Inflammatory macrophage (primary cell): ENCODE data around the gene CMSS1.
"Not testable (repeated sequence)": the region's sequence is repeated elsewhere in the genome, so short reads cannot be mapped to it uniquely, and the experiment has no call there.

Experiments used
- DNase-seq, 2 donors: peaks; one replicate each; pipeline ENCODE4 v3.0.0-alpha.2; 2020 to 2022

The CMSS1 gene

DNA sequence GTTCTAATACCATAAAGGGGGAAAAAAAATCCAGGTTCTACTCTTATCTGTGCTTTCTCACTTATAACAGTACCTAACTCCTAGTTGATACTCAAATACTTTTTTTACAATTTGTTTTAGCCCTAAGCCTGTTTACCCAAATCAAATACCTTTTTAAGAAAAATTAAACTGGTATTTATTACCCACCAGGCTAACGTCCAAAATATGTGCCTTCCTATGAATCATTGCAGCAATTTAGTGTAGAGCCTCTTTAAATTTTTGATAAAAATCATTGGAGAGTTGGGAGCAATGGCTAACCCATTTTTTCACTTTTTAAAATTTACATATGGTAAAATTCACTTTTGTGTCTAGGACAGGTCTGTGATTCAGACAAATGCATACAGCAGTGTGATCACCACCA lies 268.7 kb downstream of the CMSS1 start:
- no peak for DNase-seq

DNA sequence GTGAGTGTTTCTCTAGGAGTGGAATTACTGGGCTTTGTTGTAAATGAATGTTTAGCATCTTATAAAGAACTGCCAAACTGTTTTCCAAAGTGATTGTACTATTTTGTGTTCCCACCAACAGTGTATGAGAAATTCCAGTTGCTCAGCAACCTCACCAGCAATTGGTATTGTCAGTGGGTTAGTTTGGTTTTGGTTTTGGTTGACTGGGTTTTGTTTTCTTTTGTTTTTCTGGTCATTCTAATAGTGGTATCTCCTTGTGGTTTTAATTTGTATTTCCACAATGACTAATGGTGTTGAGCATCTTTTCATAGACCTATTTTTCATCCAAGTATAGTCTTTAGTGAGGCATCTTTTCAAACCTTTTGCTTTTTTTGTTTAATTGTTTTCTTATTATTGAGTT lies 269.5 kb downstream of the CMSS1 start:
- no peak for DNase-seq

DNA sequence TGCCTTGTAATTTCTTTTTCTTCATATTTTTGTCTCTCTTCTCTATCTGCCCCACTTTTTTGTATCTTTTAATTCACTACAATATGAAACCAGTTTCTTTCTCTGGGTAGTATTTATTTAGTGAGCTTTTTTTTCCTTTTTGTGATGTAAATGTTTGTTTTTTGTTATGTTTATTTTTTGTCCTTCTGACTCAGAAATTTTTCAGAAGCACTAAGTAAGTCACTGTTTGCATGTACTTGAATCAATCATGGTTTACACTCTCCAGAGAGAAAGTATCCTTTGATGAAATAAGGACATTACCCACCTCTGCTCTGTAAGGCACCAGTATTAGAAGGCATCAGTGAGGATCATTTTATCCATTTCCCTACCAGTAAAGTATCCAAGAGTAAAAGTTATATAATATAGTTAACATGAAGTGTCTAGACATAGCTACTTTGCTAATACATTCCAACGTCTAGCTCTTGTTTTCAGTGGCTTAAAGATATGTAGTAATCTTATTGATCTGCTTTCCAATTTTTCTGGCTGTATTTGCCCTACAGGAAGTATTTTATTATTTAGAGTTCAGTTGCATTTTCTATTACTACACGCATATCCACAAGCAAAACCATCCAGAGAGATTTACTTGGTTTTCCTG lies 271.2 kb downstream of the CMSS1 start:
- DNase-seq: no peak

DNA sequence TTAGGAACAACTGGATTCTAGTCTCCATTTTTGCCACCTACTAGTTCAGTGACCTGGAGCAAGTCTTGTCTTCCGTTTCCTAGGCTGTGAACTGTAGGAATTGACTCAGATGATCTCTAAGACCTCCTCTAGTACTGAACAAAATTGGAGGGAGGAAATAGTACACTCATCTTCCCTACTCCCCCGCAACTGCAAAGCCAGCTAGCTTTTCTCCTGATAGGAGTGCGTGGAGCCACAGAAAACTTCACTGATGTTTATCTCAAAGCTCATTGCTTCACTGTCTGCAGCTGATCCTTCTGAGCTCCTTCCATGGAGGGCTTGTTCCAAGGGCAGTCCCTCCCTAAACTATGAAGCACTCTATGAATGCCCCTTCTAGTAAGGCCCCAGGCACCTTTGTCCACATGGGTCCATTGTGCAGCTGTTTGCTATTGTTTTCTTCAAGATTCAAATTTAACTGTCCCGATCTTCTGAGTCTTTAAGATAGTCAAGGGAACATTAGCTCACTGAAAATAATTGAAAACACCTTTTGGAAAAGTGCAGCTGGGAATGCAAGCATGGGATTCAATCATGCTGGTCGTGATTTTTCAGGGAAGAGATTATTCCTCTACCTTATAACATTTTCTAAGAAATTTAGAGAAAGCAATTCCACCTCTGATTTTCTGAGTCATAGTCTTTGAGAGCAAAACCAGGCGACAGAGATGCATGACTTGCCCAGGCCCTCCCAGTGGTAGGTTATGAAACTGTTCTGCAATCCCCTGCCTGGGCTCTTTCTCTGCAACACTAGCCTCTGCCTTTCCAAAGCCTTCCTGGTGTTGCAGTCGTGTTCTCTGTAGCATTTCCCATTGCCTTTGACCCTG lies 272.4 kb downstream of the CMSS1 start:
- peak; percentile 70 to 82 for DNase-seq

DNA sequence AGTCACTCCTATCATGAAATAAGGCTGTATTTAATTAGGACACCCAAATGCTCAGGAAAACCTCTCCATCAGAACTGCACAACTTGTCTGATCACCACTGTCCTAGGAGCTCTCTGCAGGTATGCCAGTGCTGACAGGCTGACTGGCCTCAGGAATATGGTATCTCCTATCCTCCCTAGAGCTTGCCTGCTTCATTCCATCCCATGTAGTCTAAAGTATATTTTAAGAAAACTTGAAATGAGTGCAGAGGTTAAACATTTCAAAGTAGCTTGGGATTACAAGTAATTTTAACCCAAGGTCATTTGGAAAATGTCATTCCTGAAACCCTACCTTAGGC lies 273.0 kb downstream of the CMSS1 start:
- DNase-seq: no peak

DNA sequence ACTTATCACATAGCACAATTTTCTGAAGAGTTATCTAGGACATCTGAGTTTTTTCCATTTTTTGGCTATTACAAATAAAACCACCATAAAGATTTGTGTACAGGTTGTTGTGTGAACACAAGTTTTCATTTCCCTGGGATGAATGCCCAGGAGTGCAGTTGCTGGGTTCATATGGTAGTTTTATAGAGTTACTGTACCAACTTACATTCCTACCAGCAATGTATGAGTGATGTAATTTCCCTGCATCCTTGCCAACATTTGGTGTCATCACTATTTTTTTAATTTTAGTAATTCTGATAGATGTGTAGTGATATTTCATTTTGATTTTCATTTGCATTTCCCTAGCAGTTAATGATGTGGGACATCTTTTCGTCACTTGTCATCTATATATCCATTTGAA lies 276.2 kb downstream of the CMSS1 start:
- no peak for DNase-seq

DNA sequence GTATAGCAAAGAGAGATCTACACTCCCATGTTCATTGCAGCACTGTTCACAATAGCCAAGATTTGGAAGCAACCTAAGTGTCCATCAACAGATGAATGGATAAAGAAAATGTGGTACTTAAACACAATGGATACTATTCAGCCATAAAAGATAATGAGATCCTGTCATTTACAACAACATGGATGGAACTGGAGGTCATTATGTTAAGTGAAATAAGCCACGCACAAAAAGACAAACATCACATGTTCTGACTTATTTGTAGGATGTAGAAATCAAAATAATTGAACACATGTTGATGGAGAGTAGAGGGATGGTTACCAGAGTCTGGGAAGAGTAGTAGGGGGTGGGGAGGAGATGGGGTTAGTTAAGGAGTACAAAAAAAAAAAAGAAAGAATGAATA lies 278.6 kb downstream of the CMSS1 start:
- DNase-seq: not testable (repeated sequence)

DNA sequence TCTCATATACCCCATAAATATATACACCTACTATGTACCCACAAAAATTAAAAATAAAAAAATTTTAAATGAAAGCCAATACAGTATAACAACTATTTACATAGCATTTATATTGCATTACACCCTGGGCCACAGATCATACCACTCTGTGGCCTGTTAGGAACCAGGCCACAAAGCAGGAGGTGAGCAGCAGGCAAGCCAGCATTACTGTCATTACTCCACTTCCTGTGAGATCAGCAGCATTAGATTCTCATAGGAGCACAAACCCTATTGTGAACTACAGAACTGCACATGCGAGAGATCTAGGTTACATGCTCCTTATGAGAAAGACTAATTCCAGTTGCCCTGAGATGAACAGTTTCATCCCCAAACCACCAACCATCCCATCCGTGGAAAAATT lies 279.2 kb downstream of the CMSS1 start:
- no peak for DNase-seq

DNA sequence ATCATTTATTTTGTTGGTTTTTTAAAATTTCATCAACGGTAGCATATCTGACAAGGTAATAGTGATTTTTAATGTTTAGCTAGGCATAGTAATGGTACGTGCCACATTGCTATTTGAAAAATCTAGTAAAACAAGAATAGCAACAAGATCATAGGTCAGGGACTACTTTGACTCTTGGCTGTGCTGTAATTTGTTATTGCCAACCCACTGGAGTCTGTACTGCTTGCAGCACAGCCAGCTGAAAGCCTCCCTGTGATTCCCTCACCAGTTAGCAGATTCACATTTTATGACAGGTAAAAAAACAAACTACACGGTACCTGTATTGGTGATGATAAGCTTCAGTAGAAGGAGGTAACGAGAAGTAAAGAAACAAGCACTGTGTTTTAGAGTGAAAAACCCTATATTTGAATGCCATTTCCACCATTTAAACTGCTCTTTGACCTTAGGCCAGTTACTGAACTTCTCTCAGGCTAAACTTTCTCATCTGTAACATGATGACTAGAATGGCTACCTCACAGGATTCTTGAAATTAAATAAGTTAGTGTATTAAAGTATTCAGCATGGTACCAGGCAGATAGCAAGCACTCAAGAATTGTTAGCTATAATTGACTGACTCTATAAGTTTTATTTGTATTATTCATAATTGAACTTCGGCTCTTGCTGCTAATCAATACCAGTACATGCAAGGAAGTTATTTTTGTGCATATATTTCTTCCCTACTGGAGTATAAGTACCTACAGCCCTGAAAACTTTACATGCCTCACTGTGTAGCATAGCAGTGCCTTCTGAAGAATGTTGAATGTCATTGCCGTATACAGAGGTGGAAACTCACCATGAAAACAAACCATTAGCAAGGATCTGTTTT lies 280.5 kb downstream of the CMSS1 start:
- DNase-seq: no peak

DNA sequence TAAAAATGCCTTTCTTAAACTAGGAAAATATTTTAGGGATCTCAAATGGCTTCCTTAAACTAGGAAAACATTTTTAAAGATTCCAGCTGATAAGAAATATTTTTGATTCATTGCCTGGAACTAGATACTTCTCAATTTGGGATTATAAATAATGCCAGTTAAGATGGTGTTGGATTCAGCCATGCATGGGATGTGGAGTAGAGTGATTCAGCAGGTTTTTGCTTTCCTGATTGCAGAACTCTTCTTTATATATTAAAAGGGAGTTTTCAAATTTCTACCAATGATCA lies 281.1 kb downstream of the CMSS1 start:
- no peak for DNase-seq

DNA sequence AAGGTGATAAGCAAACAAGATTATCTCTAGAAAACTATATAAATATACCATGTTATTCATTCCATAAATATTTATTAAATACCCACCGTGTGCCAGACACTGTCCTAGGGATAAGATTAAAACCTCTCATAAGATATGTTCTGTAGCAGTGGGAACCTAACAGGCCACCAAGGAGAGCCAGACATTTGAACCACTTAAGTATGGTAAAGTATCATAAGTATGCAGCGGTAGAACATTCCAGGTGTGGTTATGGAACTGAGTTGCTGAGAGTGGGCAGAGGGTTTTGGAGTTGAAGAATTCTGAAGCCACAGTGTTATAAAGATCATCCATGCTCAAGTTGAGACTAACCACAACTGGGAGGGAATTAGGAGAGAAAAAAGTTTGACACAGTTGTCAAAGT lies 282.0 kb downstream of the CMSS1 start:
- DNase-seq: no peak

DNA sequence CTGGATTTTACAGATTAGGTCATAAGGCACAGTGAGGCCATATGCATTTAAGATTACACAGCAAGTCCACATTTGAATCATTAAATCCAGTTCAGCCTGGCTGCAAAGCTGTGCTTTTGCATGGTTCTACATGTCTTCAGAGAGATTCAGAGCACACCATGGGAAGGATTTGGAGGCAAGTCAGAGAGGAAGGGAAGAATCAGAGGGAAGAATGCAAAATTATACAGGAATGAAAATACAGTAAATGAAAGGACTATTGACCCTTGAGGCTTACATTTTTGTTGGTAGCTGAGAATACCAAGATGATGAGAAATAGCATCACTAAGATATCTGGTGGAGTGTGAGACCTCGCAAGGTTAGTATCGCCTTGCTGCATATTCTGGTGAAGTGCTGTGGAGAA lies 282.8 kb downstream of the CMSS1 start:
- no peak for DNase-seq

DNA sequence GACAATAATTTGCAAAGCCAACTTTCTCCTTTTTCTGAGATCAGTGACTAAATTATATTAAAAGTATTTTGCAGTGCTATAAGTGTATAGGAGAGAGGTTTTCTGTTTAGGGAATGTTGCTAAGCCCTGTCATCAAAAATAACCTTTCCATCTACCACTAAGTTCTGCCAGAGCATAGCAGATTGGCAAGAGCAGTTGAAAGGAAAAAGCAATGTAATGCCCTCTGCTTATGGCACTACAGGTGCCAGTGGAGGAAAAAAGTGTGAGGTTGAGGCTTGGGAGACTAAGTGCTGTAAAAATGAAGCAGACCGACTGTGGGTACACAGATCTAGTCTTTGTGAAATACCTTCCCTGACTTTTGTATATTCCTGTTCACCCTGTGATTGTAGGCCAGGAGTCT lies 285.1 kb downstream of the CMSS1 start:
- no peak for DNase-seq

DNA sequence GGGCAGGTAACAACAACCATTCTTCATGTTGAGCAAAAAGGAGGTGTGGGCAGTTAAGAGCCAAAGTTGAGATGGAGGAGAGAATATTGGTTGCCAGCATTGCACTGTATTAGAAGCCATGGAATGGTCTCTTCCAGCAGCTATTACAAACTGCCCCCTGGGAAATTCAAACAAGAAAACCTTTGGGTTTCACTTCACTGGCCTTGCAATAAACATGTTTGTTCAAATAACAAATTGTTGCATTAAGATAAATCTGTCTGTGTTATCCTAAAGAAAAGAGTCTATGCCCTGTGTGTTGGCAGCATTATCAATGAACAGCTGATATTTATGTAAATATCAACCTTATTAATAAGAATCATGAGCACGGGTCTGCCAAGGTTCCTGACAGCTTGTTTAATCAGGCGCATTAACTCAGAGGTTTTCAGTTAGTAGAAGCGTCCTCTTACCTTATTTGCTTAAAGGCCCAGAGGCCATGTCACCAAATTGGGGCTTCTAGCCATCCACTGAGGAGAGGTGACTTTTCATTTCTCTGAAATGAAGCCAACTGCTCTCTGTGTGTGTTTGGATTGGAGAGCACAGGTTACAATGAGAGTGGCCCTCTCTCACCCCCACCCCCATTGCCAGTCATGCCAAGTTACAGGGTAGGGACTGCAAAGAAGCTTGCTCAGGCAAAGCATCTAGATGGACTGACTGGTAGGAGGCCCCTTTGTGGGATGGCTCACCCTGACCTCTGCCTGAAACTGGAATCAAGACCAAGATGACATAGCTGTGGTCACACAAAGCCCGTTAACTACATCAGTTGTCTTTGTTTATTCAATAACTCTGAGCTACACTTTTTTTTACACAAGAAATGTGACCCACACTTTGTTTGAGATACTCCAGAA lies 286.1 kb downstream of the CMSS1 start:
- no peak for DNase-seq

DNA sequence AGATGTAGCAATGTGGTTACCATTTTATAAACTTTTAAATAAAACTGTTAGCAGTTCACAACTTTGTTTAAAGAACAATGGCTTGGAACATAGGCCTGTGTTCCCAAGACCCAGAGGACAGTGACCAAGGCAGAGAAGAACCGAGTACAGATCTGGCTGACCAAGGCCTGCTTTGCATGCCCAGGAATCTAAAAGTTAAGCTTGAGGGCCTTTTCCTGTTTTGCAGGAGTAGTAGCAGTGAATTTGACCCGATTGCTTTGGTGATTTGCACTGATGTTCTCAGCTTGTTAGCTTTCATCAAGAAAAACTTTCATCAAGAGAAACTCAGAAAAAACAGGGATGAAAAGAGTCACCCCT lies 286.8 kb downstream of the CMSS1 start:
- DNase-seq: no peak

DNA sequence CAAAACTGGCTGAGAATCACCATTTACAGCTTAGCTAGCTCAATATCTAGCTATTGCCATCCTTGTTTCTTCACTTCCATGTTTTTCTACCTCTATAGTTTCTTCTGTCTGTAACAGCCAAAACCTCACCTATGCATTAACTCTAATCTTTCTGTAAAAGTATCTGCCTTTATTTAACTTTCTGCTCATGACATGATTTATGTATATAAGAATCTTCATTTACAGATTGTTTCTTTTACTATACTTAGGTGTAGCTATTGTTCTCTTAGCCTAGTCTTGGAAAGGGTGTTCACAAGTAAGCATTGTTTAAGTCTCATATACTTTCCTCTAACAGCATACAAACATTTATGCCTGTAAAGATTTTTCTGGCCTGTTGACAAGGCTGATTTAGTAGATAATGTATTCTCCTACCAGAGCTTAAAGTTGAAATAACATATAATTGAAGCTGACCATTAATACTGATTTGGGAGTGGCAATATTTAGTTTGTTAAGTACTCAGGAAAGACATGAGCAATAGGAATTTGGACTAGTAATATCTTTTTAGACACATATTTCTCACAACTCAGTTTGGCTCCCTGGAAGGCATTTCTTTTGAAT lies 287.3 kb downstream of the CMSS1 start:
- DNase-seq: no peak

DNA sequence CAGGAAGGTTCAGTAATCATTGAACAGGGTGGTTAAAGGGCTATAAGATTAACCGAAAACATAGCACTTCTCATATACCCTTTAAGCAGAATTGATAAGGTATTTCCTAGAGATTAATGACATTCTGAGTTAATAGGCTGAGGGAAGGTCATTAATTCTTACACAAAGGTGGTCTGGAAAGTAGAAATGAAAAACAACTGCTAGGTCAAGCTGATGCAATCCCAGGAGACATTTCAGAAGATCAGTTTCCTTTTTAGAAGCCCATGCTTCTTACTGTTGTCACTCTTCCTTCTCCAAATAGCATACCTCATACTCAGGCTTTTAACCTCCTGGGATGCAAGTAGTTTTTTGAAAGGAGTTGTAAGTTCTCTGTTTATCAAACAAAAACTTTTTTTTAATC lies 287.8 kb downstream of the CMSS1 start:
- DNase-seq: no peak

DNA sequence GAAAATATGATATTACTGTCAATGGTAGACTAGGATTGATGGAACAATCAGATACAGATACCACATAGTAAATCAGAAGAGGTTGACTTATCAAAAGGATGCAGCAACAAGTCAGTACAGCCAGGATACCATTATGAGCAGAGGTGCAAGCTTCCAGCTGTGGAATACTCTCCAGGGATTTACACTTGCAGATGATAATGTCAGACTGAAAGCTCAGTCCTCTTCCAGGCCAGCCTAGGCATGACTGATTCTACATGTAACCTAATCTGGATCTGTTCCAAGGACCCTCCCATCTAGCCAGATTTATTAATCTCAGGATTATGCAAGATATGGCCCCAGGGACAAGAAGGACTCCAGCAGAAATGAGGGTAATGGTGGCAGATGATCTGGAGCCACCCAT lies 288.4 kb downstream of the CMSS1 start:
- DNase-seq: no peak

DNA sequence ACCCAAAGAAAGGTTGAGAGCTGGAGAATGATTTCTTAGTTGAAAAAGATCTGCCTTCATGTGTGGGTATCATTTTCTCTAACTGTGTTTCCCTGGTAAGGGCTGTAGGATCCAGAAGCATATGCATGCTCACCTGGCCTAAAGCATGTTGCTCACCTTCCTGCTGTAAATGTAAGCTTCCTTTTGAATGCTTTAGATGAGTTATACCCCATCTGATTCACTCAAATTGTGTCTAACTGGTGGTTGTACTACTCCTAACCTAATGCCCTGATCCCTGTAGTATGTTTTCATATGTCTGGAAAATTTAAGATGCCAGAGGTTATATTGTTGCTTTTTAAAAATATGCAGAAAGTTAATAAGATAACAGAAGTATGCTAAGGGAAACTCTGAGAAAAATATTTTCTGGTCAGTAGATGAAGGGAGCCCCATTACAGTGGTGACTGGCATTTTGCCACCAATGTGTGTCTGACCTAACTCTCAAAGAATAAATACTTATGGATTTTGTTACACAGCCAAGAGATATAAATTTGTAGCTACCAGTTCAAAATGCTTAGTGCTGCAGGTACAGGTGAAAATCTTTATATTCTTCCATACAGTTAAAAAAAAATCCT lies 289.0 kb downstream of the CMSS1 start:
- DNase-seq: no peak

DNA sequence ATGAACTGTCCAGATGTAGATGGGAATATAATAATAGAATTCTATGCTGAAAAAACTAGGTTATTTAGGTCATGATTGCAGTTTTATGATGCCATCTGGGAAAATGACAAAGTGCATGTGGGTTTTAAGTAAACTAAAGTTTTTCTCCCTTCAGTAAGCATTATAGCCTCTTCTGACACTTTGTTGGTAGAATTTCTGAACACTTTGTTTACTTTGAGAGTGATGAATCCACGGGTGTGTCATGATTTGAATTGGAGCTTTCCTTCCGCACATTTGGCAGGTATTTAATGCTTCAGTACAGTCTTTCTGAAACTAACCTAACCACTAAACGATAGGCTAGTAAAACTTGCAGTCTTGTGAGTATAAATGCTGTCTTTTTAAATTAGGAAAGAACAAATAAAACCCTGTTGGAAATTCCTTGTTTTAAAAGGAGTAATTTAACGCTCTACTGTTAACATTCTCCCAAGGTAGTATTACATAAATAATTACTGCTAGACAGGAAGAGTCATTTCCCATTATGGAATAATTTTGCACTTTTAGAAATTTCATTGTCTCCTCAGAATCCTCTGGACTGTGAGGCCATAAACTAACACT lies 289.7 kb downstream of the CMSS1 start:
- DNase-seq: no peak

DNA sequence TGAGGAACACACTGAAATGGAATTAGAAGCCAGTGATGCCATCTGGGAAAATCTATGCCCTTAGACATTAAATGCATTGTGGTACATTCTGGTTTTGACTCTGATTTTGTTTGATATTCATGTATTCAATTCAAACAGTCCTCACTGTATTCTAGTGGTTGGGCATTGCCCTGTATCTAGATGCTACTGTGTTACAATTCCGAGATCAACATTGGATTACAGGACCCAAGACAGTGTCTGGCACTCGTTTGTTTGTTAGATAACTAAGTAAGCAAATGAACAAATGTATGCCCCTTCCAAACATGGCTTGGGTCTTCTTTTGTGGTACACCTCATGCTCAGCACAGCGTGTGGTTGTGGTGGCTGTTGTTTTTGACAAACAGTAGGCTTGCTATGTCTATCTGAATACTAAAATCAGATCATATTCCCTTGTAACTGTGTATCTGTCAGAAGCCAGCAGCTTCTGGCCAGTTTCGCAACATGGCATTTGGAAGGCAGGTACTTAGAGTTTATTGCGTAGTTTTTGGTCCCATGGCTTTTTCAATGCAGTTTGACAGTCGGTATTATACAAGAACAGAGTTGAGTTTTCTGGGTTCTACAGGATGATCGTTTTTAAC lies 290.9 kb downstream of the CMSS1 start:
- no peak for DNase-seq
